ENCODE results near the gene TRAF3IP1. TPM values are rescaled to one million over a fixed set of nuclear protein-coding genes. Genes with fewer than 3 reads are reported as not detected.
"Not testable (repeated sequence)": the region's sequence is repeated elsewhere in the genome, so short reads cannot be mapped to it uniquely, and the experiment has no call there.

Gene TRAF3IP1
- total RNA-seq, 1 donor from 2014 or later: 6.0 TPM

GRCh38 chr2:238339395-238339780 lies 19.1 kb downstream of the TRAF3IP1 start:
- DNase-seq (ENCODE audit: low read depth in 2 of 2): no peak

- DNase-seq (ENCODE audit: low read depth in 2 of 2): no peak
Measured at GRCh38 chr2:238339814-238340213, 19.5 kb downstream of the TRAF3IP1 start.

- DNase-seq (ENCODE audit: low read depth in 2 of 2): no peak
Measured at GRCh38 chr2:238341536-238341935, 21.2 kb downstream of the TRAF3IP1 start.

- DNase-seq (ENCODE audit: low read depth in 2 of 2): no peak
Measured at GRCh38 chr2:238344035-238344434, 23.7 kb downstream of the TRAF3IP1 start.

- DNase-seq (ENCODE audit: low read depth in 2 of 2): no peak
Measured at GRCh38 chr2:238344517-238344916, 24.2 kb downstream of the TRAF3IP1 start.

GRCh38 chr2:238345297-238345968 lies 25.1 kb downstream of the TRAF3IP1 start:
- no peak for DNase-seq (ENCODE audit: low read depth in 2 of 2)

GRCh38 chr2:238346544-238346943 lies 26.2 kb downstream of the TRAF3IP1 start:
- DNase-seq (ENCODE audit: low read depth in 2 of 2): no peak

- DNase-seq (ENCODE audit: low read depth in 2 of 2): no peak
Measured at GRCh38 chr2:238350150-238350897, 30.0 kb downstream of the TRAF3IP1 start.

GRCh38 chr2:238351315-238351714 lies 31.0 kb downstream of the TRAF3IP1 start:
- DNase-seq (ENCODE audit: low read depth in 2 of 2): no peak

- DNase-seq (ENCODE audit: low read depth in 2 of 2): no peak
Measured at GRCh38 chr2:238352361-238352760, 32.0 kb downstream of the TRAF3IP1 start.

GRCh38 chr2:238358769-238359168 lies 38.5 kb downstream of the TRAF3IP1 start:
- DNase-seq (ENCODE audit: low read depth in 2 of 2): no peak

GRCh38 chr2:238359403-238359802 lies 39.1 kb downstream of the TRAF3IP1 start:
- DNase-seq (ENCODE audit: low read depth in 2 of 2): no peak

GRCh38 chr2:238361877-238362276 lies 41.6 kb downstream of the TRAF3IP1 start:
- no peak for DNase-seq (ENCODE audit: low read depth in 2 of 2)

- no peak for DNase-seq (ENCODE audit: low read depth in 2 of 2)
Measured at GRCh38 chr2:238362626-238363025, 42.3 kb downstream of the TRAF3IP1 start.

GRCh38 chr2:238369591-238370040 lies 49.3 kb downstream of the TRAF3IP1 start:
- no peak for DNase-seq (ENCODE audit: low read depth in 2 of 2)

- DNase-seq (ENCODE audit: low read depth in 2 of 2): no peak
Measured at GRCh38 chr2:238370094-238370822, 49.9 kb downstream of the TRAF3IP1 start.

- peak; percentile 56 to 73 for DNase-seq (ENCODE audit: low read depth in 2 of 2)
Measured at GRCh38 chr2:238370823-238371372, 50.6 kb downstream of the TRAF3IP1 start.

GRCh38 chr2:238372277-238372676 lies 52.0 kb downstream of the TRAF3IP1 start:
- not testable (repeated sequence) for DNase-seq (ENCODE audit: low read depth in 2 of 2)

- DNase-seq (ENCODE audit: low read depth in 2 of 2): peak in 1 of 2 donors; percentile 20
Measured at GRCh38 chr2:238376884-238377391, 56.6 kb downstream of the TRAF3IP1 start.

- DNase-seq (ENCODE audit: low read depth in 2 of 2): no peak
Measured at GRCh38 chr2:238378230-238379095, 58.1 kb downstream of the TRAF3IP1 start.
